ENCODE data around the gene DHX15. TPM values are rescaled to one million over a fixed set of nuclear protein-coding genes. Genes with fewer than 3 reads are reported as not detected.

DHX15 gene
- total RNA-seq, 2 donors from 2014 or later, result 135 to 149 TPM

DNA sequence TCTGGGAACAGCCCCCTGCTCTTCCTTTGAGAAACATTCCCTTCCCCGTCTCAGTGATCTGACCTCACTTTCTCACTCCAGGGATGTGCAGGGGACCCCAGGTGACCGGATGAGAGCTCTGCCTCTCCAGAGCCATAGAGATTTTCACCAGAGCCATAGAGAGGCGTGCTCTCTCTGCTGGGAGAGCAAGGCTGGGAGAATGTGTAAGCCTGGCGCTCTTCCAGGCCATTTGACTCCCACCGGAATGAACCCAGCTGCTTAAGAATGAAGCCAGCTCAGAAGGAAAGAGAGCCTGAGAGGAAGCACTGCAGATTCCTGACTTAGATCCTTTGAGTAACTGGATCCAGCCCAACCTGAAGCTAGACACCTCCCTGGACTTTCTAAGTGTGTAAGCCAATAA lies 106.4 kb downstream of the DHX15 start:
- no peak overlapping the region for H3K4me3 ChIP-seq
- no peak overlapping the region for H3K27ac ChIP-seq
- H3K27me3 ChIP-seq, result no peaks in the 10 kb centered on the region
- no peak overlapping the region for H3K9ac ChIP-seq (ENCODE audit: low read depth in 2 of 2, low read length in 2 of 2)
- intact Hi-C loops (cut with DNase I), result no loop called here
- H3K9me3 ChIP-seq, result no peaks in the 10 kb centered on the region
- H3K36me3 ChIP-seq, result no peaks in the 10 kb centered on the region
- DNase-seq, result no peak
- TF ChIP-seq, protein P1, sequence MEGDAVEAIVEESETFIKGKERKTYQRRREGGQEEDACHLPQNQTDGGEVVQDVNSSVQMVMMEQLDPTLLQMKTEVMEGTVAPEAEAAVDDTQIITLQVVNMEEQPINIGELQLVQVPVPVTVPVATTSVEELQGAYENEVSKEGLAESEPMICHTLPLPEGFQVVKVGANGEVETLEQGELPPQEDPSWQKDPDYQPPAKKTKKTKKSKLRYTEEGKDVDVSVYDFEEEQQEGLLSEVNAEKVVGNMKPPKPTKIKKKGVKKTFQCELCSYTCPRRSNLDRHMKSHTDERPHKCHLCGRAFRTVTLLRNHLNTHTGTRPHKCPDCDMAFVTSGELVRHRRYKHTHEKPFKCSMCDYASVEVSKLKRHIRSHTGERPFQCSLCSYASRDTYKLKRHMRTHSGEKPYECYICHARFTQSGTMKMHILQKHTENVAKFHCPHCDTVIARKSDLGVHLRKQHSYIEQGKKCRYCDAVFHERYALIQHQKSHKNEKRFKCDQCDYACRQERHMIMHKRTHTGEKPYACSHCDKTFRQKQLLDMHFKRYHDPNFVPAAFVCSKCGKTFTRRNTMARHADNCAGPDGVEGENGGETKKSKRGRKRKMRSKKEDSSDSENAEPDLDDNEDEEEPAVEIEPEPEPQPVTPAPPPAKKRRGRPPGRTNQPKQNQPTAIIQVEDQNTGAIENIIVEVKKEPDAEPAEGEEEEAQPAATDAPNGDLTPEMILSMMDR (IDR thresholded peaks at IDR 0.05), result no peak
- H3K4me1 ChIP-seq, result no peaks in the 10 kb centered on the region

Small RNAs within 50 kb of the gene (microRNA-seq; reads per million reads assigned to microRNA genes)
- not detected for gene MIR573

Other genes starting within 250 kb of the DHX15 start
- 10 to 100 TPM; 22.3 to 35.8 TPM for gene SOD3, start 211.0 kb upstream of the DHX15 start, total RNA-seq

All from colonic mucosa (tissue), 4 donors.